Fibroblast of pulmonary artery (primary cell): ENCODE measurements around the gene TUBGCP4.

Experiments
- DNase-seq: peaks from one replicate; pipeline ENCODE4 v3.0.0-alpha.2; 2010; ENCODE audit warnings: low read depth
- H3K4me3 ChIP-seq: replicated peaks from 2 replicates; pipeline ENCODE4 v1.5.1; 2011; ENCODE audit warnings: low read depth, mild to moderate bottlenecking, control low read depth, low read length, moderate library complexity
- TF ChIP-seq, protein P1 (sequence below): IDR thresholded peaks from 2 replicates; pipeline ENCODE4 v1.5.1; 2011; ENCODE audit warnings: mild to moderate bottlenecking, control low read depth, low read length, inconsistent platforms; ENCODE audit errors: missing control alignments

TUBGCP4 gene

DNA sequence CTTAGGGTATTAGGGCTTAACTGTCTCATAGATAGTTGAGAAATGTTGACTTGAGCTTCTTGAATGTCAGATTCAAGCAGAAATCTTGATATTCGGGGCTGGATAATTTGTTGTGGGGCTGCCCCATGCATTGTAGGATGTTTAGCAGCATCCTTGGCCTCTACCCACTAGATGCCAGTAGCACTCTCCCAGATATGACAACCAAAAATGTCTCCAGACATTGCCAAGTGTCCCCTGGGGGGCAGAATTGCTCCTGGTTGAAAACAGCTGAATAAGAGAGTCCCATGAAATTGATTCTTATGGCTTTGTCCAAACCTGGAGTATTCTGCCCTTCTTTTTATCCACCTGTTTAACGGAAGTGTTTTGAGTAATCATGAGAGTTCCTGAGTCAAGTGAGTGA, 24.6 kb upstream of the TUBGCP4 start:
- TF ChIP-seq, protein P1, sequence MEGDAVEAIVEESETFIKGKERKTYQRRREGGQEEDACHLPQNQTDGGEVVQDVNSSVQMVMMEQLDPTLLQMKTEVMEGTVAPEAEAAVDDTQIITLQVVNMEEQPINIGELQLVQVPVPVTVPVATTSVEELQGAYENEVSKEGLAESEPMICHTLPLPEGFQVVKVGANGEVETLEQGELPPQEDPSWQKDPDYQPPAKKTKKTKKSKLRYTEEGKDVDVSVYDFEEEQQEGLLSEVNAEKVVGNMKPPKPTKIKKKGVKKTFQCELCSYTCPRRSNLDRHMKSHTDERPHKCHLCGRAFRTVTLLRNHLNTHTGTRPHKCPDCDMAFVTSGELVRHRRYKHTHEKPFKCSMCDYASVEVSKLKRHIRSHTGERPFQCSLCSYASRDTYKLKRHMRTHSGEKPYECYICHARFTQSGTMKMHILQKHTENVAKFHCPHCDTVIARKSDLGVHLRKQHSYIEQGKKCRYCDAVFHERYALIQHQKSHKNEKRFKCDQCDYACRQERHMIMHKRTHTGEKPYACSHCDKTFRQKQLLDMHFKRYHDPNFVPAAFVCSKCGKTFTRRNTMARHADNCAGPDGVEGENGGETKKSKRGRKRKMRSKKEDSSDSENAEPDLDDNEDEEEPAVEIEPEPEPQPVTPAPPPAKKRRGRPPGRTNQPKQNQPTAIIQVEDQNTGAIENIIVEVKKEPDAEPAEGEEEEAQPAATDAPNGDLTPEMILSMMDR = no peak
- no peak overlapping the region for H3K4me3 ChIP-seq
- no peak for DNase-seq

DNA sequence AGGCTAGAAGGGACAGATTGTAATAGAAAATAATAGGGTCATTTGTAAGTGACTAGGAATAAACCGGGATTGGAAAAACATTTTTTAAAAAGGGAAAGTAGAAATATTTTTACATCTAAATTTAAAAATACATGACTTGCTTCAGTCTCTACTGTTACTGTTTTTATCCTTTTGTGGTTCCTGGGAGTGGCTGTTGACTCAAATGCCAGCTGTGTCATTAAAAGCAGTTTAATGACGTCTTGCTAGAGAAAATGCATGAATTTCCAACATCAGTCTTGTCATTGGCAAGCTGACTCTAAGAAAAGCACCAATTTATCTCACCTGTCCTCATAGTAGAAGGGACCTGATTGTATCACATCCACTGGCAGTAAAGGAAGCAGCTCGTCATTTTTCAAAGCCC, 23.8 kb upstream of the TUBGCP4 start:
- H3K4me3 ChIP-seq = no peak overlapping the region
- no peak for DNase-seq
- TF ChIP-seq, protein P1 = no peak

DNA sequence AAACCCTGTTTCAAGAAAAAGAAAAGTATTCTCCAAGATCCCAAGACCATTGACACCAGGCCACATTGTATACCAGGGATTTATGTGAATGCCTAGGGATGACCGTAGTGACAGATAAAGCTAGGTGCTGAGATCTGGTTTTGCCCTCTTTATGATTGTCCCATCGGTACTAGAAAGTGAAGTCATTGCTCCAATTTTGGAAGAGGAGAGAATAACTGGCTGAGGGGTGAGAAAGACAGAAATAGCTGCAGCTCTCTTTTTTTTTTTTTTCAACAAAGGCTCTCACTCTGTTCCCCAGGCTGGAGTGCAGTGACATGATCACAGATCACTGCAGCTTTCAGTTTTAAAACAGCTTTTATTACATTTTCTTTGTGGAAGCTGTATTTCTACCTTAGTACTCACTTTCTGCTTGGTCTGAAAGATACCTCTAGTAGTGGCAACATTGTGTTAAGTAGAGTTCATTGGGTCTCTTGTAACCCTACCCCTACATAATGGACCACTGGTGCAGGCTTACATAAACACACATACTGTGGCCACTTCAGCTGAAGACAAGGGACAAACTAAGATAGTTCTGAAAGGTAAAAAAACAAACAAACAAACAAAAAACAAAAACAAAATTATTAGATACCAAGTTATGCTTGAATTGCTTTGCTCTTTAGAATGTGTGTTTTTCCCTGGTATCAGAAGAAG, 18.1 kb upstream of the TUBGCP4 start:
- no peak overlapping the region for H3K4me3 ChIP-seq
- no peak for DNase-seq
- TF ChIP-seq, protein P1 = no peak

DNA sequence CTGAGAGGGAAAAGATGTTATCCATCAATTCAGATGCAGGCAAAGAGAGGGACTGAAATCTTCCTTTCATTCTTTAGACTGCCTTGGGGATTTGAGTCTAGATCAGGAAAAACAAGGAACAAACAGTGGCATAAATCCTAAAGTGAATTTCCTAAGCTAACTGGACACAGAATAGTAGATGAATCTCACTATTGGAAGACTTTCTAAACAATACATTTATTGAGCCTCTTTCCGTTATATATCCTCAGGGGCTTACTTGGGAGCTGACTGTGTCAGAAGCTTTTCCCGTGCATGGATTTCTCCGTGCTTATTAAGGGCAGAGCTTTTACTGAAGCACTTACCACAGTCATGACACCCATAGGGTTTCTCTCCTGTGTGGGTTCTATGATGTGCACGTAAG, 10.1 kb upstream of the TUBGCP4 start:
- no peak for DNase-seq
- H3K4me3 ChIP-seq = no peak overlapping the region
- TF ChIP-seq, protein P1 = no peak

DNA sequence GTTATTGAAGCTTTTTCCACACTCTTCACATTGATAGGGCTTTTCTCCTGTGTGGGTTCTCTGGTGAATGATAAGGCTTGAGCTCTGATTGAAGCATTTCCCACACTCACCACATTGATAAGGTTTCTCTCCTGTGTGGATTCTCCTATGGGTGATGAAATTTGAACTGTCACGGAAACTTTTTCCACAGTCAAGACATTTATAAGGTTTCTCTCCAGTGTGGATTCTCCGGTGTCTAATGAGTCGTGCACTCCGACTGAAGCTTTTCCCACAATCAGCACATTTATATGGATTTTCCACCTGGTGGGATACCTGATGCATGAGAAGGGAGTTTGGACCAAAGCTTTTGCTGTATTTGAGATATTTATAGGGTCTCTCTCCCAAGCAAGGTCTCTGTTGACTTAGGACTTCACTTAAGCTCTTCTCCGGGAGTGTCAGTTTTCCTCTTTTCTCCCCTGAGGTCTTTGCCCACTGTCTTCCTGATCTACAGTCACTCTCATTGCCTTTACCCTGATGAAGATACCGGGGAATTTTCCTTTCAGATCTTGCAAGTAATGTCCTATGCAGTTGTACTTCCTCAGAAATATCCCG, 9.5 kb upstream of the TUBGCP4 start:
- DNase-seq = peak; percentile 3
- H3K4me3 ChIP-seq = no peak overlapping the region
- TF ChIP-seq, protein P1 = no peak

DNA sequence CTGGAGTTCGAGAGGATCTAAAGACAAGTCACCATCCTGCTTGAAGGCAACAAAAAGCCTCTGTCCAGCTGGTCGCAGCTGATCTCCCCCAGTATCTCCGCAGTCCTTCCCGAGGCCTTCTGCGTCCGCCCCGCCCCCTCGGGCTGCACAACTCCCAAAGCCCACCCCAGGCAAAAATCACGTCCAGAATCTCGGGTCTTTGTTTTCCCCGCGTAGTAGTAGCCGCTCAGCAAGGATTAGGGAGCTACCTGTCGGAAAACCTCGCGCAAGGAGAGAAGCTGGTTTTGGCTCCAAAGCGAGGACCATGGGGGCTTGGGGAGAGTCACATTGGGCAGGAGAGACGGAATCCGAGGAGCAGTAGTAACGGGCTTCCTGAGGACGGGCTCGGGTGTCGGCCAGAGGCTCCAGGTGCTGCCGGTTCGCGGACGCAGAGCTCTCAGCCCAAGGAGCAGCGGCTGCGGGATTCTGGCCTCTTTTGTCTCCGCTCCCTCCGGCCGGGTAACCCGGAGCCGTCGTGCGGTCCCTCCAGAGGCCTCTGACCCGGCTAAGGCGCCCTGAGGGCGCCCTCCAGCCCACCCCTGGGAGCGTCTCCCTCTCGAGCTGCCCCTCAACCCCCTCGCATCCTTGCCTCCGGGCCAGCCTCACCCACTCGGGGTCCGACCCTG, 459 bp upstream of the TUBGCP4 start:
- peak; percentile 42 for DNase-seq
- peak overlapping the region; percentile 71 for H3K4me3 ChIP-seq
- TF ChIP-seq, protein P1 = no peak
